PC-3 (cell line): Measurements from ENCODE around the gene IGSF8. TPM values are rescaled to one million over a fixed set of nuclear protein-coding genes. Genes with fewer than 3 reads are reported as not detected.

ENCODE experiments used
- ATAC-seq: fragments of 200-7000 bp; cut with Tn5 transposase; 2 replicates; pipeline ENCODE4 v1.9.1; 2020; ENCODE audit warnings: mild to moderate bottlenecking, moderate library complexity
- BruUV-seq: library from RNA; stranded (reverse); fragments of 400-500 nt; replicated peaks from 2 replicates; lab custom pipeline; 2021; lab: Mats Ljungman, UMichigan
- CTCF ChIA-PET: fragments of 300-600 bp; sonication (Branson Sonifier 250); formaldehyde crosslinking; loops from one replicate; lab custom pipeline; 2022; ENCODE audit warnings: antibody characterized with exemption; lab: Charles Lee
- POLR2A ChIA-PET: fragments of 300-600 bp; sonication (Branson Sonifier 250); formaldehyde crosslinking; loops from one replicate; lab custom pipeline; 2022; ENCODE audit warnings: antibody characterized with exemption; ENCODE audit not compliant: unreplicated experiment; lab: Charles Lee
- DNase-seq: peaks from one replicate; pipeline ENCODE4 v3.0.0-alpha.2; 2015
- H2AFZ ChIP-seq: fragments of 300-600 bp; sonication (generic); 2 replicates; pipeline ENCODE4 v1.6.0; 2016; ENCODE audit warnings: antibody characterized with exemption, low read length
- H3F3A ChIP-seq: fragments of 300-600 bp; sonication (generic); one replicate; pipeline ENCODE4 v1.6.0; 2017; ENCODE audit warnings: antibody characterized with exemption, low read length, control low read depth, mild to moderate bottlenecking; ENCODE audit not compliant: unreplicated experiment
- H3K27ac ChIP-seq: fragments of 300-600 bp; sonication (generic); 2 replicates; pipeline ENCODE4 v1.5.1; 2016; ENCODE audit warnings: mild to moderate bottlenecking, low read length
- H3K27me3 ChIP-seq: fragments of 300-600 bp; sonication (generic); 2 replicates; pipeline ENCODE4 v1.6.1; 2016; ENCODE audit warnings: low read length, mixed read lengths
- H3K36me3 ChIP-seq: fragments of 300-600 bp; sonication (generic); 2 replicates; pipeline ENCODE4 v1.6.1; 2016; ENCODE audit warnings: low read depth, mixed run types, low read length, mixed read lengths
- H3K4me1 ChIP-seq: fragments of 300-600 bp; sonication (generic); 2 replicates; pipeline ENCODE4 v1.5.1; 2016; ENCODE audit warnings: low read length; ENCODE audit not compliant: insufficient read depth
- H3K4me2 ChIP-seq: fragments of 300-600 bp; sonication (generic); 2 replicates; pipeline ENCODE4 v1.6.0; 2016; ENCODE audit warnings: low read length
- H3K4me3 ChIP-seq: fragments of 300-600 bp; sonication (generic); 2 replicates; pipeline ENCODE4 v1.5.1; 2016; ENCODE audit warnings: mild to moderate bottlenecking, low read length, mixed read lengths
- H3K79me2 ChIP-seq: fragments of 300-600 bp; sonication (generic); 2 replicates; pipeline ENCODE4 v1.6.1; 2017; ENCODE audit warnings: low read length, mixed read lengths
- H3K9ac ChIP-seq: fragments of 300-600 bp; sonication (generic); 2 replicates; pipeline ENCODE4 v1.6.0; 2016; ENCODE audit warnings: mild to moderate bottlenecking, low read length
- H3K9me2 ChIP-seq: fragments of 300-600 bp; sonication (generic); replicated peaks from 2 replicates; pipeline ENCODE4 v1.6.1; 2016; ENCODE audit warnings: mixed run types, low read length, mixed read lengths
- H3K9me3 ChIP-seq: fragments of 300-600 bp; sonication (generic); 2 replicates; pipeline ENCODE4 v1.6.1; 2016; ENCODE audit warnings: low read length, mixed read lengths
- H4K20me1 ChIP-seq: fragments of 300-600 bp; sonication (generic); 2 replicates; pipeline ENCODE4 v1.6.1; 2016; ENCODE audit warnings: low read length, mixed read lengths
- EZH2 ChIP-seq: fragments of 300-600 bp; sonication (generic); IDR thresholded peaks from one replicate; pipeline ENCODE4 v1.6.1; 2017; ENCODE audit warnings: antibody characterized with exemption, mild to moderate bottlenecking, low read length; ENCODE audit not compliant: unreplicated experiment
- EZH2phosphoT487 ChIP-seq: fragments of 300-600 bp; sonication (generic); IDR thresholded peaks from 2 replicates; pipeline ENCODE4 v1.6.1; 2018; ENCODE audit warnings: mild to moderate bottlenecking, antibody characterized with exemption, low read length, borderline replicate concordance
- intact Hi-C: fragments of 100-400 bp; cut with micrococcal nuclease; formaldehyde crosslinking; loops from 2 replicates; pipeline ENCODE4 v1.9.0; 2023
- total RNA-seq: library from RNA; depleted of rRNA; stranded (reverse); fragments of >200 nt; gene quantifications from 2 replicates; pipeline ENCODE4 v1.2.3, GENCODE V29; 2014
- TF ChIP-seq, protein P1 (sequence below): fragments of 300-600 bp; sonication (generic); conservative IDR thresholded peaks from 2 replicates; pipeline ENCODE4 v1.5.1; 2017; ENCODE audit warnings: antibody characterized with exemption, low read depth, mild to moderate bottlenecking, low read length

IGSF8 gene
- total RNA-seq, 1 experiment from 2014 or later: 37.1 TPM

DNA sequence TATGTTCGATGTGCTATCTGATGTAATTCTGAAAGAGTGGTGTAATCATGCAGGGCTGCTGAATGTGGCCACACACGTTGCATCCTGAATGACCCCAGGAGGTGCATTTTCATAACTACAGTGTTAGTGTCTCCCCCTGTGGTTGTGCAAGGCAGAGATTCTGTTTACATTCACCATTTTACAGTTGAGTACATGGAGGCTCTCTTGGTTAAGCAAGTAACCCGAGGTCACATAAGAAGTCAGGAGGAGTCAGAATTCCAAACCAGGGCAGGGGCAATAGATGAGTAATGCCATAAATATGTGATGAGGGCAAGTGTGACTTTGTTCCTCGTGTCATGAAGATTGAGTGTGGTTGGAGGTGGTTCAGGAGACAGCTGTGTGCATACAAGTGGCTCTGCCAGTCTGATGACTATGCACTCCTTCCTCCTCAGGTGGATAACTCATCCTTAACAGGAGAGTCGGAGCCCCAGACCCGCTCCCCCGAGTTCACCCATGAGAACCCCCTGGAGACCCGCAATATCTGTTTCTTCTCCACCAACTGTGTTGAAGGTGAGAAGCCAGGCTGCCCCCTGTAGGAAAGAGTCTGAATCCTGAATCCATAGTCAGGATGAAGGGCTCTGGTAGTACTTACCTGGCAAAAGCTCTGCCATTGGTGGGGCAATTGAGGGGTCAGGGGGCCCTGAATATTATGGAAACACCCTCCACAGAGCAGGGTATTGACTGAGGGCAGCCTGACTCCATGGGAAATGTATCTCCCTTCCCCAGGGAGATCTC is 26.5 kb upstream of the IGSF8 start:
- intact Hi-C loops: no loop called here
- BruUV-seq: TSS peak; percentile 89
- Histone ChIP-seq H3K9ac (0 out of 2 replicates have a peak overlapping the region, but pooled peaks have one; percentile 4), H3K4me3 (peak overlapping the region; percentile 7; the same call in 1 of the 2 replicates), H3K9me3 (no peaks in the 10 kb centered on the region), H2AFZ (no peak overlapping the region), H4K20me1 (no peaks in the 10 kb centered on the region), H3K9me2 (no peaks in the 10 kb centered on the region), H3K4me2 (peak overlapping the region; percentile 61), H3K27me3 (no peaks in the 10 kb centered on the region), H3F3A (peaks cover 7% of the 10 kb centered on the region), H3K79me2 (no peaks in the 10 kb centered on the region), H3K4me1 (peaks cover 40% of the 10 kb centered on the region), H3K27ac (peak overlapping the region; percentile 71), H3K36me3 (no peaks in the 10 kb centered on the region)
- no peak for TF ChIP-seq EZH2
- TF ChIP-seq, protein P1, sequence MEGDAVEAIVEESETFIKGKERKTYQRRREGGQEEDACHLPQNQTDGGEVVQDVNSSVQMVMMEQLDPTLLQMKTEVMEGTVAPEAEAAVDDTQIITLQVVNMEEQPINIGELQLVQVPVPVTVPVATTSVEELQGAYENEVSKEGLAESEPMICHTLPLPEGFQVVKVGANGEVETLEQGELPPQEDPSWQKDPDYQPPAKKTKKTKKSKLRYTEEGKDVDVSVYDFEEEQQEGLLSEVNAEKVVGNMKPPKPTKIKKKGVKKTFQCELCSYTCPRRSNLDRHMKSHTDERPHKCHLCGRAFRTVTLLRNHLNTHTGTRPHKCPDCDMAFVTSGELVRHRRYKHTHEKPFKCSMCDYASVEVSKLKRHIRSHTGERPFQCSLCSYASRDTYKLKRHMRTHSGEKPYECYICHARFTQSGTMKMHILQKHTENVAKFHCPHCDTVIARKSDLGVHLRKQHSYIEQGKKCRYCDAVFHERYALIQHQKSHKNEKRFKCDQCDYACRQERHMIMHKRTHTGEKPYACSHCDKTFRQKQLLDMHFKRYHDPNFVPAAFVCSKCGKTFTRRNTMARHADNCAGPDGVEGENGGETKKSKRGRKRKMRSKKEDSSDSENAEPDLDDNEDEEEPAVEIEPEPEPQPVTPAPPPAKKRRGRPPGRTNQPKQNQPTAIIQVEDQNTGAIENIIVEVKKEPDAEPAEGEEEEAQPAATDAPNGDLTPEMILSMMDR: peak; percentile 57
- TF ChIP-seq EZH2phosphoT487: no peak
- DNase-seq: peak; percentile 98
- POLR2A ChIA-PET: no interaction called here
- peak; percentile 85 for ATAC-seq
- CTCF ChIA-PET: no interaction called here

DNA sequence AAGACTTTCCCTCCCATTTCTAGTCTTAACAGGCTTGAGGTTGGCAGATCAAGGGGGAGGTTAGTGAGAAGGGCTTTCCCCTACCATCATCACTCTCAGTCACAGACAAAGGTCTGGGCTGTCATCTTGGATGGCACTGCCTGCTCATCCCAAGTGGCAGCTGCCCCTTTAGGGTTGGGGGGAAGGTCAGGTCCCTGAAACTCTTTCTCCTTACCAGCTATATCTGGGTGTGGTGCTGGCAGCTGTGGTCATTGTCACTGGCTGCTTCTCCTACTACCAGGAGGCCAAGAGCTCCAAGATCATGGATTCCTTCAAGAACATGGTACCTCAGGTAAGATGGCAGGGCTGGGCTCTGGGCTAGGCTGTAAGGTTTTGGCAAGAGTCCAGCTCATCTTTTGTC is 25.3 kb upstream of the IGSF8 start:
- no peak overlapping the region for H3K27ac ChIP-seq
- no peaks in the 10 kb centered on the region for H3K79me2 ChIP-seq
- H3K36me3 ChIP-seq: no peaks in the 10 kb centered on the region
- no peak overlapping the region for H3K4me2 ChIP-seq
- H4K20me1 ChIP-seq: no peaks in the 10 kb centered on the region
- no peak for TF ChIP-seq EZH2
- no peak for TF ChIP-seq EZH2phosphoT487
- TF ChIP-seq, protein P1: no peak
- no peaks in the 10 kb centered on the region for H3K9me3 ChIP-seq
- ATAC-seq: no peak
- DNase-seq: no peak
- no peak overlapping the region for H2AFZ ChIP-seq
- H3K4me1 ChIP-seq: peaks cover 40% of the 10 kb centered on the region
- no peak overlapping the region for H3K4me3 ChIP-seq
- POLR2A ChIA-PET: no interaction called here
- H3K27me3 ChIP-seq: no peaks in the 10 kb centered on the region
- CTCF ChIA-PET: interaction anchor here (0.6 kb wide), 1 partner anchor 19 kb away, joined by 3 read pairs; no protein-coding TSS in a partner anchor
- H3K9me2 ChIP-seq: no peaks in the 10 kb centered on the region
- no peak overlapping the region for H3K9ac ChIP-seq
- BruUV-seq: no TSS peak
- peaks cover 7% of the 10 kb centered on the region for H3F3A ChIP-seq
- intact Hi-C loops: no loop called here

DNA sequence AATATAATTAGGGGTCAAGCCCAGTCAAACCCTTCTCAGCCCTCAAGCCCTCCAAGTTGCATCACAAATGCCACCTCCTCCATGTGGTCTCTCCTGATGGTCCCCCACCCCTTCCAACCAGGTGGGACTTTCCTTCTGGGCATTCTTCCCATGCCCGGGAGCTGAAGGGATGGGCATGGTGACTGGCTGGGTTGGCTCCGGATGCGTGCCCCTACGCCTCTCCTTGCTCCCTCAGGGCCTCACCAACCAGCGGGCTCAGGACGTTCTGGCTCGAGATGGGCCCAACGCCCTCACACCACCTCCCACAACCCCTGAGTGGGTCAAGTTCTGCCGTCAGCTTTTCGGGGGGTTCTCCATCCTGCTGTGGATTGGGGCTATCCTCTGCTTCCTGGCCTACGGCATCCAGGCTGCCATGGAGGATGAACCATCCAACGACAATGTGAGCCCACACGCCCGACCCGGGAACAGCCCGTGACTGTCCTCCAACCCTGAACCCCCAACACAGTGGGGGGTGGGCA is 24.6 kb upstream of the IGSF8 start:
- no peak overlapping the region for H3K27ac ChIP-seq
- BruUV-seq: no TSS peak

More for the DNA sequence above, 24.6 kb upstream of the IGSF8 start:
- no peaks in the 10 kb centered on the region for H3K9me3 ChIP-seq
- DNase-seq (no peak), ATAC-seq (no peak)
- H3K4me3 ChIP-seq: no peak overlapping the region
- H3K79me2 ChIP-seq: no peaks in the 10 kb centered on the region
- H3F3A ChIP-seq: peaks cover 7% of the 10 kb centered on the region
- no peaks in the 10 kb centered on the region for H3K36me3 ChIP-seq
- intact Hi-C loops: no loop called here
- no peaks in the 10 kb centered on the region for H4K20me1 ChIP-seq
- H3K9ac ChIP-seq: no peak overlapping the region
- H2AFZ ChIP-seq: no peak overlapping the region
- peaks cover 34% of the 10 kb centered on the region for H3K4me1 ChIP-seq
- no peak overlapping the region for H3K4me2 ChIP-seq
- H3K9me2 ChIP-seq: no peaks in the 10 kb centered on the region
- TF ChIP-seq, protein P1: no peak
- TF ChIP-seq EZH2: no peak
- TF ChIP-seq EZH2phosphoT487: no peak
- CTCF ChIA-PET: interaction anchor here (0.6 kb wide), 1 partner anchor 19 kb away, joined by 3 read pairs; no protein-coding TSS in a partner anchor
- H3K27me3 ChIP-seq: no peaks in the 10 kb centered on the region
- POLR2A ChIA-PET: no interaction called here
